ENCODE measurements around the gene OBP2A.

DNA sequence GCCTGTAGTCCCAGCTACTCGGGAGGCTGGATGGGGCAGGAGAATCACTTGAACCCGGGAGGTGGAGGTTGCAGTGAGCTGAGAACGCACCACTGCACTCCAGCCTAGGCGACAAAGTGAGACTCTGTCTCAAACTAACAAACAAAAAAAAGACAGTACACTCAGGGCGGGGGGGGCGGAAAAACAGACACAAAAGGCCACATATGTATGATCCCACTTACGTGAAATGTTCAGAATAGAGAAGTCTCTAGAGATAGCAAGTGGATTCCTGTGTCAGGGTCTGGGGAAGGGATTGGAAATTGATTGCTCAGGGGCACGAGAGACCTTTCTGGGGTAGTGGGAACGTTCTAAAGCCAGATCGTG, 33.7 kb upstream of the OBP2A start:
- TF ChIP-seq, protein P1, sequence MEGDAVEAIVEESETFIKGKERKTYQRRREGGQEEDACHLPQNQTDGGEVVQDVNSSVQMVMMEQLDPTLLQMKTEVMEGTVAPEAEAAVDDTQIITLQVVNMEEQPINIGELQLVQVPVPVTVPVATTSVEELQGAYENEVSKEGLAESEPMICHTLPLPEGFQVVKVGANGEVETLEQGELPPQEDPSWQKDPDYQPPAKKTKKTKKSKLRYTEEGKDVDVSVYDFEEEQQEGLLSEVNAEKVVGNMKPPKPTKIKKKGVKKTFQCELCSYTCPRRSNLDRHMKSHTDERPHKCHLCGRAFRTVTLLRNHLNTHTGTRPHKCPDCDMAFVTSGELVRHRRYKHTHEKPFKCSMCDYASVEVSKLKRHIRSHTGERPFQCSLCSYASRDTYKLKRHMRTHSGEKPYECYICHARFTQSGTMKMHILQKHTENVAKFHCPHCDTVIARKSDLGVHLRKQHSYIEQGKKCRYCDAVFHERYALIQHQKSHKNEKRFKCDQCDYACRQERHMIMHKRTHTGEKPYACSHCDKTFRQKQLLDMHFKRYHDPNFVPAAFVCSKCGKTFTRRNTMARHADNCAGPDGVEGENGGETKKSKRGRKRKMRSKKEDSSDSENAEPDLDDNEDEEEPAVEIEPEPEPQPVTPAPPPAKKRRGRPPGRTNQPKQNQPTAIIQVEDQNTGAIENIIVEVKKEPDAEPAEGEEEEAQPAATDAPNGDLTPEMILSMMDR (IDR thresholded peaks at IDR 0.05): no peak
- TF ChIP-seq POLR2A (IDR thresholded peaks at IDR 0.05): no peak
- TF ChIP-seq EP300 (IDR thresholded peaks at IDR 0.05): no peak
- TF ChIP-seq POLR2AphosphoS5 (IDR thresholded peaks at IDR 0.05): no peak
